EH (cell line): Measurements from ENCODE around the gene PCYOX1L.

Source experiments
- DNase-seq: peaks from one replicate; pipeline ENCODE4 v3.0.0-alpha.2; 2015; ENCODE audit warnings: low read depth

PCYOX1L gene

GRCh38 chr5:149367972-149368645 is 10.3 kb downstream of the PCYOX1L start:
- no peak for DNase-seq

- DNase-seq, result no peak
Measured at GRCh38 chr5:149370878-149371277, 13.0 kb downstream of the PCYOX1L start.

- peak; percentile 69 for DNase-seq
Measured at GRCh38 chr5:149371296-149371962, 13.6 kb downstream of the PCYOX1L start.

- peak; percentile 32 for DNase-seq
Measured at GRCh38 chr5:149372076-149372795, 14.4 kb downstream of the PCYOX1L start.

- no peak for DNase-seq
Measured at GRCh38 chr5:149372932-149373331, 15.1 kb downstream of the PCYOX1L start.

GRCh38 chr5:149374303-149374702 is 16.5 kb downstream of the PCYOX1L start:
- DNase-seq, result no peak

- DNase-seq, result no peak
Measured at GRCh38 chr5:149374801-149375200, 17.0 kb downstream of the PCYOX1L start.

- DNase-seq, result no peak
Measured at GRCh38 chr5:149375434-149375833, 17.6 kb downstream of the PCYOX1L start.

- no peak for DNase-seq
Measured at GRCh38 chr5:149376104-149376503, 18.3 kb downstream of the PCYOX1L start.

- DNase-seq, result no peak
Measured at GRCh38 chr5:149376711-149377447, 19.0 kb downstream of the PCYOX1L start.

- DNase-seq, result no peak
Measured at GRCh38 chr5:149378241-149378820, 20.5 kb downstream of the PCYOX1L start.

GRCh38 chr5:149379177-149379761 is 21.4 kb downstream of the PCYOX1L start, which contains the start of gene IL17B:
IL17B (minus strand) TSS chr5:149379292; CDS start chr5:149379225, 67 bp downstream.
- DNase-seq, result no peak

- DNase-seq, result no peak
Measured at GRCh38 chr5:149379818-149380374, 22.1 kb downstream of the PCYOX1L start.

- peak; percentile 36 for DNase-seq
Measured at GRCh38 chr5:149380466-149381121, 22.7 kb downstream of the PCYOX1L start.

GRCh38 chr5:149381261-149381985 is 23.6 kb downstream of the PCYOX1L start:
- no peak for DNase-seq

GRCh38 chr5:149381986-149382338 is 24.1 kb downstream of the PCYOX1L start:
- DNase-seq, result peak; percentile 81

GRCh38 chr5:149382517-149383220 is 24.8 kb downstream of the PCYOX1L start:
- peak; percentile 42 for DNase-seq

- DNase-seq, result peak; percentile 74
Measured at GRCh38 chr5:149383399-149383798, 25.6 kb downstream of the PCYOX1L start.

- DNase-seq, result no peak
Measured at GRCh38 chr5:149386166-149386565, 28.3 kb downstream of the PCYOX1L start.
